GM12891 (cell line): ENCODE data around the gene EPG5.
"Not testable (repeated sequence)": the region's sequence is repeated elsewhere in the genome, so short reads cannot be mapped to it uniquely, and the experiment has no call there.

ENCODE experiments used
- DNase-seq: peaks from one replicate; pipeline ENCODE4 v3.0.0; 2011; ENCODE audit warnings: low spot score; ENCODE audit not compliant: insufficient read length
- FAIRE-seq: peaks from 2 replicates; lab custom pipeline; 2011; peaks lifted over from hg19 to GRCh38; lab: Jason Lieb, UNC
- PAX5 ChIP-seq: IDR thresholded peaks from 2 replicates; pipeline ENCODE4 v1.6.1; 2011; ENCODE audit warnings: low read length, moderate library complexity, mild to moderate bottlenecking; ENCODE audit not compliant: insufficient read depth, severe bottlenecking
- POLR2A ChIP-seq: IDR thresholded peaks from 2 replicates; pipeline ENCODE4 v1.6.1; 2011; ENCODE audit warnings: low read depth, low read length, control low read depth
- POLR2AphosphoS5 ChIP-seq: IDR thresholded peaks from 2 replicates; pipeline ENCODE4 v1.6.1; 2011; ENCODE audit warnings: low read depth, low read length, control low read depth
- POU2F2 ChIP-seq: IDR thresholded peaks from 2 replicates; pipeline ENCODE4 v1.6.1; 2011; ENCODE audit warnings: low read depth, mild to moderate bottlenecking, control low read depth, low read length, moderate library complexity
- SPI1 ChIP-seq: IDR thresholded peaks from 2 replicates; pipeline ENCODE4 v1.6.1; 2011; ENCODE audit warnings: low read depth, low read length, control low read depth
- TAF1 ChIP-seq: IDR thresholded peaks from 2 replicates; pipeline ENCODE4 v1.6.1; 2011; ENCODE audit warnings: low read depth, low read length, control low read depth

EPG5 gene

DNA sequence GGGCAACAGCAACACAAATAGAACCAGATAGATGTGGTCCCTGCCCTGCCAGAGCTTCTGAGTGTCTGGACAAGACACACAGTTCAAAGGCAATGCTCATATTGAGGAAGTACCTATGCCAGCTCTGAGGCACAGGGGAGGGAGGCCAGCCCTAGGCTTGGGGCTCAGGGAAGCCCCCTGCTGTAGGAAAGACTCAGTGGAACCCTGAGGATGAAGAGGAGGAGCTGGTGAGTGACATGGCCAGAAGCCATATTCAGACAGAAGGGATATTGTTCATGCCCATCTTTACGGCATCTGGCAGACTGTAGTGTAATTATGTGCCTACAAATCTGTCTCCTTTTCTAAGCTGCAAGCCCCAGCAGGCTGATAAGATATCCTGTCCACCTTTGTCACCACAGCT is 132.8 kb downstream of the EPG5 start:
- FAIRE-seq: no peak
- DNase-seq: no peak

DNA sequence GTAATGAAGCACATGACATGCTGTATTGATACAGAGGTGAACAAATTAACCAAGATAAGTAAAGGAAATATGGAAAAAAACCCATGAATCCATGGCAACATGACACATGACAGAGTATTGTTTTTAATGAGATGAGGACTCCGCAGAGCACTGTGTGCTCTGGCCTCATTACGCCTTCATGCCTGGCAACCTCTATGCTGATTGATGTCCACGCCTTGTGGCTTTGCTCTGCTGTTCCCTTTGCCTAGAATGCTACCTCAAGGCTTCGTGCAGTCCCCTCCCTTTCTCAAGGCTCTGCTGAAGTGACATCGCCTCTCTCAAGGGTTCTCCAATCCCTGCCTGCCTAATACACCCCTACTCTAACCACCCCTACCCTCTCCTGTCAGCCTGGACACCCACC is 133.3 kb downstream of the EPG5 start:
- FAIRE-seq (no peak), DNase-seq (no peak)
- no peak for TF ChIP-seq POLR2A
- no peak for TF ChIP-seq POU2F2
- no peak for TF ChIP-seq POLR2AphosphoS5
- TF ChIP-seq PAX5: no peak
- TF ChIP-seq TAF1: no peak
- TF ChIP-seq SPI1: no peak

More for the DNA sequence above, 132.8 kb downstream of the EPG5 start:
- TF ChIP-seq PAX5 (no peak), SPI1 (no peak), POU2F2 (no peak), TAF1 (no peak), POLR2A (no peak), POLR2AphosphoS5 (no peak)

GRCh38 chr18:45830917-45831316 is 136.2 kb downstream of the EPG5 start:
- FAIRE-seq: no peak
- TF ChIP-seq TAF1 (no peak), PAX5 (no peak), POLR2AphosphoS5 (no peak), SPI1 (no peak), POLR2A (no peak), POU2F2 (no peak)
- no peak for DNase-seq

- DNase-seq: no peak
- no peak for FAIRE-seq
- TF ChIP-seq SPI1 (no peak), PAX5 (no peak)
Observed at GRCh38 chr18:45829855-45830254, 137.3 kb downstream of the EPG5 start.

DNA sequence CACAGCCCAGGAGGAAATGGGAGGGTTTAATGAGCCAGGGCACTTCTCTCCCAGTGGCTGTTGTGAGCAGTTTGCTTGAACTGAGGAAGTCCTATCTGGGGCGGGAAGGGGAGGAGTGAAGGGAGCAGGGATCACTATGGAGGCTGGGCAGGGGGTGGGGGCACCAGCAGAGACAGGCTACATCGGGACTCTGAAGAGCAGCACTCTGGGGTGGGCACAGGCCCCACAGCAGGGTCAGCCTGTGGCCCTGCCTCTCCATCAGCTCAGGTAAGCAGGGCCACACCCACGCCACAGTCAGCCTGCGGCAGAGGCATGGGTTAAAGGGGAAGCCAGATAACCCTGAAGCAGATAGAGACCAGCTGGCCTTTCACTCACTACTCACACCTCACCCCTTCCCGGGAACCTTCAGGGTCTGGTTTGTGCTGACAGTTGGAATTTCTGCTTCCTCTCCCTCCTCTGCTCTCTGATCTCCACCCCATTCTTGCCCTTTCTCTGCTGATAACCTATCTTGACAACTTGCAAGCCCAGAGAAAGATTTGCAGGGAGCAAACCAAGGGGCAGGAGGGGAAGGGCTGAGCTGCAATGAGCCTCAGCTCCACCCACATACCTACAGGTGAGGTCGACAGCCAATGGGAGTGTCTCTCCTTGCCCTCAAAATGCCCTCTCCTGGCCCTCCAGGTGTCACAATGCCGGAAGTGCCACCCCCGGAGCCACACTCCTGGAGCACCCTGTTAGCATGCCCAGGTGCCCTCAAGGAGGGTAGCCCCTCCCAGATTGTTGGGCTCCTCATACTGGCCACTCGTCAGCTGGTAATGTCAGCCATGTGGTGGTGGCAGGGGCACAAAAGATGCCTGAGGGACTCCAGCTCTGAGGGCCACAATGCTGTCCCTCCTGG is 138.0 kb downstream of the EPG5 start:
- no peak for FAIRE-seq
- no peak for TF ChIP-seq POLR2A
- no peak for TF ChIP-seq TAF1
- no peak for TF ChIP-seq SPI1
- no peak for TF ChIP-seq PAX5
- TF ChIP-seq POU2F2: no peak
- no peak for TF ChIP-seq POLR2AphosphoS5
- DNase-seq: no peak

DNA sequence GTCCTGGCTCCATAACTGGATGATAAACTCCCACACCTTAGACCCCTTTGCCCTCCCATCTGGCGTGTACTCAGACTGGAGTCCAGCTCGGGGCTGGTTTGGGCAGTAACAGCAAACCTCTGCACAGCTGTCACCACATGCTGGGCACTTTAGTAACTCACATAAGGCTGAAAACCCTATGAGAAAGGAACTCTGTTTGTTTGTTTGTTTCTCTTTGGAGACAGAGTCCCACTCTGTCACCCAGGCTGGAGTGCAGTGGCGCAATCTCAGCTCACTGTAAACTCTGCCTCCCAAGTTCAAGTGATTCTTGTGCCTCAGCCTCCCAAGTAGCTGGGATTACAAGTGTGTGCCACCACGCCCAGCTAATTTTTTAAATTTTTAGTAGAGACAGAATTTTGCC is 140.4 kb downstream of the EPG5 start:
- not testable (repeated sequence) for DNase-seq, FAIRE-seq

- TF ChIP-seq PAX5: no peak
- no peak for TF ChIP-seq POLR2AphosphoS5
- no peak for TF ChIP-seq POU2F2
- no peak for TF ChIP-seq SPI1
- no peak for TF ChIP-seq TAF1
- TF ChIP-seq POLR2A: no peak
- DNase-seq: no peak
- no peak for FAIRE-seq
Observed at GRCh38 chr18:45826084-45826483, 141.0 kb downstream of the EPG5 start.

- DNase-seq (no peak), FAIRE-seq (peak; percentile 50)
- TF ChIP-seq PAX5 (no peak), POU2F2 (no peak)
Observed at GRCh38 chr18:45825258-45826044, 141.7 kb downstream of the EPG5 start, which contains the start of gene SIGLEC15. SIGLEC15 (plus strand) TSS chr18:45825675; CDS start chr18:45825729, 54 bp downstream.

DNA sequence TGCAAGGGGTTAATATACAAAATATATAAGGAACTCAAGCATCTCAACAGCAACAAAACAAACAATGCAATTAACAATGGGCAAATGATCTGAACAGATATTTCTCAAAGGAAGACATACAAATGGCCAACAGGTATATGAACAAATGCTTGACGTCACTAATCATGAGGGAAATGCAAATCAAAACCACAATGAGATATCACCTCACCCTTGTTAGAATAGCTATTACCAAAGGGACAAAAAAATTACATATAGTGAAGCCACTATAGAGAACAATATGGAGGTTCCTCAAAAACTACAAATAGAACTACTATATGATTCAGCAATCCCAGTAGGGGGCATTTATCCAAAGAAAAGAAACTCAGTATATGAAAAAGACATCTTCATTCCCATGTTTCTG is 145.4 kb downstream of the EPG5 start:
- no peak for DNase-seq
- FAIRE-seq: no peak
- no peak for TF ChIP-seq POU2F2
- no peak for TF ChIP-seq PAX5
- no peak for TF ChIP-seq POLR2AphosphoS5

GRCh38 chr18:45821026-45821425 is 146.1 kb downstream of the EPG5 start:
- FAIRE-seq: no peak
- no peak for DNase-seq
- TF ChIP-seq PAX5: no peak
